ENCODE results near the gene HENMT1.
"Not testable (repeated sequence)": the region's sequence is repeated elsewhere in the genome, so short reads cannot be mapped to it uniquely, and the experiment has no call there.

The HENMT1 gene

GRCh38 chr1:108661030-108661609, at the start of gene HENMT1:
HENMT1 (minus strand) TSS chr1:108661093; CDS start chr1:108659884, 1,209 bp downstream.
- peak; percentile 70 for DNase-seq (ENCODE audit: low read depth)

- DNase-seq (ENCODE audit: low read depth) = no peak
Measured at GRCh38 chr1:108708691-108709660, 48.1 kb upstream of the HENMT1 start.

GRCh38 chr1:108706643-108707042, 45.8 kb upstream of the HENMT1 start:
- no peak for DNase-seq (ENCODE audit: low read depth)

- peak; percentile 64 for DNase-seq (ENCODE audit: low read depth)
Measured at GRCh38 chr1:108704496-108704895, 43.6 kb upstream of the HENMT1 start.

- no peak for DNase-seq (ENCODE audit: low read depth)
Measured at GRCh38 chr1:108703939-108704338, 43.0 kb upstream of the HENMT1 start.

- DNase-seq (ENCODE audit: low read depth) = not testable (repeated sequence)
Measured at GRCh38 chr1:108702109-108702508, 41.2 kb upstream of the HENMT1 start.

- DNase-seq (ENCODE audit: low read depth) = no peak
Measured at GRCh38 chr1:108701176-108701849, 40.4 kb upstream of the HENMT1 start.

- no peak for DNase-seq (ENCODE audit: low read depth)
Measured at GRCh38 chr1:108699375-108700332, 38.8 kb upstream of the HENMT1 start.

GRCh38 chr1:108695535-108695934, 34.6 kb upstream of the HENMT1 start:
- no peak for DNase-seq (ENCODE audit: low read depth)

- peak; percentile 76 for DNase-seq (ENCODE audit: low read depth)
Measured at GRCh38 chr1:108692724-108693655, 32.1 kb upstream of the HENMT1 start.

- peak; percentile 85 for DNase-seq (ENCODE audit: low read depth)
Measured at GRCh38 chr1:108691942-108692723, 31.2 kb upstream of the HENMT1 start, which contains the start of gene PRPF38B. PRPF38B (plus strand) TSS chr1:108692310; CDS start chr1:108692592, 282 bp downstream.

GRCh38 chr1:108691128-108691941, 30.4 kb upstream of the HENMT1 start:
- DNase-seq (ENCODE audit: low read depth) = no peak

- DNase-seq (ENCODE audit: low read depth) = peak; percentile 60
Measured at GRCh38 chr1:108686614-108687313, 25.9 kb upstream of the HENMT1 start.

GRCh38 chr1:108685529-108685928, 24.6 kb upstream of the HENMT1 start:
- DNase-seq (ENCODE audit: low read depth) = no peak

- DNase-seq (ENCODE audit: low read depth) = not testable (repeated sequence)
Measured at GRCh38 chr1:108681701-108682100, 20.8 kb upstream of the HENMT1 start.

- DNase-seq (ENCODE audit: low read depth) = no peak
Measured at GRCh38 chr1:108679586-108680213, 18.8 kb upstream of the HENMT1 start.

- no peak for DNase-seq (ENCODE audit: low read depth)
Measured at GRCh38 chr1:108678706-108679105, 17.8 kb upstream of the HENMT1 start.

All from HS-27A (cell line).